ENCODE data around the gene FEZ2. TPM values are rescaled to one million over a fixed set of nuclear protein-coding genes. Genes with fewer than 3 reads are reported as not detected.

FEZ2 gene
- total and polyA plus RNA-seq, 9 of the 15 experiments (the other 6 are each of a cell fraction or from before 2014, with no cell fraction given) = 9.9 to 35.5 (median 20.1) TPM

DNA sequence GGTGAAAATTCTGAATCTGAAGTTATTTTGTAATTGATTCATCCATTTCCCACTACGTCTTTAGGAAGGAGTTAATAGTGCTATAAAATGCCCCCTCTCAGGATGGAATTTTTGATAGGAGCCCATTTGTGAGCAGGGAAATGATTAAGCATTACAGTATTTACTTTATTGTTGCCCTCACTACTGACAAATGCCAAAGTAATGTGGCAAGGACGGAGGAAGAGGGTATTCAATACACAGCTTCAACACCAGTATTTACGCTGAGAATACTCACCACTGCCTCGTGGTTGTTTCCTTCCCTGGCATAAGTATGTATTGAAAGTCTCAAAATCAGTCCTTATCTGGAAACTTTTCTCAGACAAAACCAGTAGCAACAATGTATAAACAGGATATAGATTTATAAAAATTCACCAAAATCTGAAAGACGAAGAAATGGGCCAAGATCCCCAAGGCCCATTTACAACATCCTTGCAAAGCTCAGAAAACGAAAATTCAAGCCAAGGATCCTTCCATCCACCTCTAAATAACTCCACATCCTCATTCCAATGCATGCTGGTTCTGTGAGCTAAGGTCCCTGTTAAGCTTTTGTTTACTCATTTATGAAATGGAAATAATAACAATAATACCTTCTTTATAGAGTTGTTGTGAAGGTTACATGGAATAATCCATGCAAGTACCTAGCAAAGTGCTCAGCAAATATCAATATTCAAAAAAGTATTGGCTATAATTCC is 29.3 kb downstream of the FEZ2 start:
- FAIRE-seq (no peak), DNase-seq (ENCODE audit: extremely low read depth in 1 of 4, low spot score in 3 of 4) (no peak), ATAC-seq (no peak)
- H3K27me3 ChIP-seq (ENCODE audit: control insufficient read depth in 2 of 2, insufficient read depth in 2 of 2, low read length in 2 of 2) = no peaks in the 10 kb centered on the region
- in situ Hi-C loops (cut with MboI) = no loop called here
- H2AFZ ChIP-seq (ENCODE audit: low read depth, low read length) = no peak overlapping the region
- no TSS peak for BruUV-seq (replicated peaks)
- H3K36me3 ChIP-seq (ENCODE audit: control insufficient read depth, insufficient read depth, low read length) = peaks cover 15% of the 10 kb centered on the region
- 74% methylated on average over 6 of the region's 6 CpGs for WGBS (ENCODE audit: insufficient coverage, low coverage, missing lambda C conversion rate)
- ChIA-PET POLR2A (interaction anchor here (0.9 to 1.5 kb wide), 3 partner anchors 9 to 17 kb away, joined by 3 to 4 read pairs (median 4); no protein-coding TSS in a partner anchor), CTCF (ENCODE audit: low intra/inter-chr PET ratio) (no interaction called here)
- H3K9ac ChIP-seq (ENCODE audit: insufficient read depth in 1 of 2, low read depth in 2 of 2, low read length in 2 of 2) = no peak overlapping the region
- H3K9me1 ChIP-seq (ENCODE audit: control insufficient read depth, insufficient read depth, low read length) = no peaks in the 10 kb centered on the region
- no peak overlapping the region for H3K4me3 ChIP-seq
- H3K9me3 ChIP-seq (replicated peaks; ENCODE audit: control insufficient read depth, insufficient read depth, low read depth, low read length) = no peaks in the 10 kb centered on the region
- no peak overlapping the region for H3K4me2 ChIP-seq (ENCODE audit: insufficient read depth, low read length)
- intact Hi-C loops (cut with micrococcal nuclease) = no loop called here
- no peaks in the 10 kb centered on the region; a peak in 1 of 5 replicates for H3K4me1 ChIP-seq (replicated peaks in 1 of 2; ENCODE audit: control insufficient read depth in 2 of 2, insufficient read depth in 2 of 2, low read length in 2 of 2)
- no peak overlapping the region for H3K27ac ChIP-seq (ENCODE audit: extremely low read depth, low read depth, low read length)
- H3K79me2 ChIP-seq (ENCODE audit: control insufficient read depth, insufficient read depth, low read length) = no peaks in the 10 kb centered on the region
- no peaks in the 10 kb centered on the region for H4K20me1 ChIP-seq (replicated peaks; ENCODE audit: control insufficient read depth, insufficient read depth, low read length)
- TF ChIP-seq, protein P1, sequence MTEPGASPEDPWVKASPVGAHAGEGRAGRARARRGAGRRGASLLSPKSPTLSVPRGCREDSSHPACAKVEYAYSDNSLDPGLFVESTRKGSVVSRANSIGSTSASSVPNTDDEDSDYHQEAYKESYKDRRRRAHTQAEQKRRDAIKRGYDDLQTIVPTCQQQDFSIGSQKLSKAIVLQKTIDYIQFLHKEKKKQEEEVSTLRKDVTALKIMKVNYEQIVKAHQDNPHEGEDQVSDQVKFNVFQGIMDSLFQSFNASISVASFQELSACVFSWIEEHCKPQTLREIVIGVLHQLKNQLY (CRISPR knock-in tag; conservative IDR thresholded peaks at IDR 0.05) = no peak
- TF ChIP-seq SUPT5H (IDR thresholded peaks at IDR 0.05) (no peak), PCBP2 (IDR thresholded peaks at IDR 0.05; ENCODE audit: low read depth, low read length, poor library complexity, severe bottlenecking) (no peak), HEY1 (CRISPR knock-in tag; IDR thresholded peaks at IDR 0.05; ENCODE audit: borderline replicate concordance) (no peak), NCOA4 (IDR thresholded peaks at IDR 0.05; ENCODE audit: partially characterized antibody) (no peak), HNRNPK (IDR thresholded peaks at IDR 0.05; ENCODE audit: low read depth, low read length, poor library complexity, severe bottlenecking) (no peak), JUN (IDR thresholded peaks at IDR 0.05; ENCODE audit: borderline replicate concordance, low read depth, low read length) (no peak), JUN (CRISPR knock-in tag; IDR thresholded peaks at IDR 0.05; ENCODE audit: borderline replicate concordance) (no peak)
- TF ChIP-seq, protein P2, sequence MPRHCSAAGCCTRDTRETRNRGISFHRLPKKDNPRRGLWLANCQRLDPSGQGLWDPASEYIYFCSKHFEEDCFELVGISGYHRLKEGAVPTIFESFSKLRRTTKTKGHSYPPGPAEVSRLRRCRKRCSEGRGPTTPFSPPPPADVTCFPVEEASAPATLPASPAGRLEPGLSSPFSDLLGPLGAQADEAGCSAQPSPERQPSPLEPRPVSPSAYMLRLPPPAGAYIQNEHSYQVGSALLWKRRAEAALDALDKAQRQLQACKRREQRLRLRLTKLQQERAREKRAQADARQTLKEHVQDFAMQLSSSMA (CRISPR knock-in tag; IDR thresholded peaks at IDR 0.05) = no peak
- TF ChIP-seq, protein P3, sequence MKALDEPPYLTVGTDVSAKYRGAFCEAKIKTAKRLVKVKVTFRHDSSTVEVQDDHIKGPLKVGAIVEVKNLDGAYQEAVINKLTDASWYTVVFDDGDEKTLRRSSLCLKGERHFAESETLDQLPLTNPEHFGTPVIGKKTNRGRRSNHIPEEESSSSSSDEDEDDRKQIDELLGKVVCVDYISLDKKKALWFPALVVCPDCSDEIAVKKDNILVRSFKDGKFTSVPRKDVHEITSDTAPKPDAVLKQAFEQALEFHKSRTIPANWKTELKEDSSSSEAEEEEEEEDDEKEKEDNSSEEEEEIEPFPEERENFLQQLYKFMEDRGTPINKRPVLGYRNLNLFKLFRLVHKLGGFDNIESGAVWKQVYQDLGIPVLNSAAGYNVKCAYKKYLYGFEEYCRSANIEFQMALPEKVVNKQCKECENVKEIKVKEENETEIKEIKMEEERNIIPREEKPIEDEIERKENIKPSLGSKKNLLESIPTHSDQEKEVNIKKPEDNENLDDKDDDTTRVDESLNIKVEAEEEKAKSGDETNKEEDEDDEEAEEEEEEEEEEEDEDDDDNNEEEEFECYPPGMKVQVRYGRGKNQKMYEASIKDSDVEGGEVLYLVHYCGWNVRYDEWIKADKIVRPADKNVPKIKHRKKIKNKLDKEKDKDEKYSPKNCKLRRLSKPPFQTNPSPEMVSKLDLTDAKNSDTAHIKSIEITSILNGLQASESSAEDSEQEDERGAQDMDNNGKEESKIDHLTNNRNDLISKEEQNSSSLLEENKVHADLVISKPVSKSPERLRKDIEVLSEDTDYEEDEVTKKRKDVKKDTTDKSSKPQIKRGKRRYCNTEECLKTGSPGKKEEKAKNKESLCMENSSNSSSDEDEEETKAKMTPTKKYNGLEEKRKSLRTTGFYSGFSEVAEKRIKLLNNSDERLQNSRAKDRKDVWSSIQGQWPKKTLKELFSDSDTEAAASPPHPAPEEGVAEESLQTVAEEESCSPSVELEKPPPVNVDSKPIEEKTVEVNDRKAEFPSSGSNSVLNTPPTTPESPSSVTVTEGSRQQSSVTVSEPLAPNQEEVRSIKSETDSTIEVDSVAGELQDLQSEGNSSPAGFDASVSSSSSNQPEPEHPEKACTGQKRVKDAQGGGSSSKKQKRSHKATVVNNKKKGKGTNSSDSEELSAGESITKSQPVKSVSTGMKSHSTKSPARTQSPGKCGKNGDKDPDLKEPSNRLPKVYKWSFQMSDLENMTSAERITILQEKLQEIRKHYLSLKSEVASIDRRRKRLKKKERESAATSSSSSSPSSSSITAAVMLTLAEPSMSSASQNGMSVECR (CRISPR knock-in tag; IDR thresholded peaks at IDR 0.05) = no peak
- TF ChIP-seq, protein P4, sequence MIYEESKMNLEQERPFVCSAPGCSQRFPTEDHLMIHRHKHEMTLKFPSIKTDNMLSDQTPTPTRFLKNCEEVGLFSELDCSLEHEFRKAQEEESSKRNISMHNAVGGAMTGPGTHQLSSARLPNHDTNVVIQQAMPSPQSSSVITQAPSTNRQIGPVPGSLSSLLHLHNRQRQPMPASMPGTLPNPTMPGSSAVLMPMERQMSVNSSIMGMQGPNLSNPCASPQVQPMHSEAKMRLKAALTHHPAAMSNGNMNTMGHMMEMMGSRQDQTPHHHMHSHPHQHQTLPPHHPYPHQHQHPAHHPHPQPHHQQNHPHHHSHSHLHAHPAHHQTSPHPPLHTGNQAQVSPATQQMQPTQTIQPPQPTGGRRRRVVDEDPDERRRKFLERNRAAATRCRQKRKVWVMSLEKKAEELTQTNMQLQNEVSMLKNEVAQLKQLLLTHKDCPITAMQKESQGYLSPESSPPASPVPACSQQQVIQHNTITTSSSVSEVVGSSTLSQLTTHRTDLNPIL (CRISPR knock-in tag; IDR thresholded peaks at IDR 0.05) = no peak

Data from K562 (cell line).